Aorta (tissue), 5 donors: ENCODE results near the gene MR1. TPM values are rescaled to one million over a fixed set of nuclear protein-coding genes. Genes with fewer than 3 reads are reported as not detected.

ENCODE experiments used
- ATAC-seq: fragments of 200-7000 bp; cut with Tn5 transposase; one replicate; pipeline ENCODE4 v1.9.1; 2022; ENCODE audit warnings: moderate library complexity; ENCODE audit not compliant: low FRiP score
- DNase-seq, 2 donors: peaks; one replicate each; pipeline ENCODE4 v3.0.0-alpha.2; 2020
- H3K27ac ChIP-seq, 2 donors: one replicate each; pipeline ENCODE4 v1.5.1; 2013; ENCODE audit warnings: low read length in 2 of 2, mild to moderate bottlenecking in 2 of 2, moderate library complexity in 2 of 2, control low read depth in 1 of 2, inconsistent platforms in 1 of 2, low read depth in 1 of 2
- H3K27me3 ChIP-seq, 2 donors: one replicate each; pipeline ENCODE4 v1.6.1; 2013; ENCODE audit warnings: control low read depth in 1 of 2, low read length in 1 of 2, mild to moderate bottlenecking in 1 of 2, moderate library complexity in 1 of 2; ENCODE audit not compliant: insufficient read depth in 2 of 2, control insufficient read depth in 1 of 2
- H3K36me3 ChIP-seq, 2 donors: one replicate each; pipeline ENCODE4 v1.6.1; 2013; ENCODE audit warnings: control low read depth in 1 of 2, low read length in 1 of 2, mild to moderate bottlenecking in 1 of 2; ENCODE audit not compliant: insufficient read depth in 2 of 2, control insufficient read depth in 1 of 2
- H3K4me1 ChIP-seq, 2 donors: one replicate each; pipeline ENCODE4 v1.6.1; 2013; ENCODE audit warnings: low read length in 2 of 2, control low read depth in 1 of 2, mild to moderate bottlenecking in 1 of 2, moderate library complexity in 1 of 2; ENCODE audit not compliant: insufficient read depth in 2 of 2, control insufficient read depth in 1 of 2
- H3K4me3 ChIP-seq, 2 donors: one replicate each; pipeline ENCODE4 v1.5.1; 2013; ENCODE audit warnings: low read length in 2 of 2, control low read depth in 1 of 2, mild to moderate bottlenecking in 1 of 2
- H3K9me3 ChIP-seq: one replicate; pipeline ENCODE4 v1.6.1; 2013; ENCODE audit warnings: mild to moderate bottlenecking, low read length; ENCODE audit not compliant: control insufficient read depth
- WGBS, 2 donors: extraction: QIAGEN DNeasy Blood & Tissue Kit; methylation state at CpG; one replicate each; pipeline ENCODE4 v1.1.7; 2013; 5-methylcytosine and 5-hydroxymethylcytosine counted together
- intact Hi-C, 2 donors: fragments of 100-400 bp; cut with DNase I; formaldehyde crosslinking; loops; one replicate each; pipeline versions ENCODE4 v1.14.2 to v1.15.0; 2022
- polyA plus RNA-seq, 2 donors: library from polyadenylated mRNA; stranded (reverse); fragments of 200-250 nt; gene quantifications; one replicate each; pipeline ENCODE4 v1.2.3, GENCODE V29; 2013
- total RNA-seq, 2 donors: library from RNA; stranded (reverse); fragmentation: NEBNext Ultra II Directional; extraction: Animal tissue kit (Norgen Biotek cat#: 25700); gene quantifications; one replicate each; pipeline ENCODE4 v1.2.1, GENCODE V29; 2021
- donor health status: healthy with polysubstance abuse.
- donor health status: Bipolar disorder and iron deficiency.
- donor health status: DM: no; HTN: no; CAD: no.
- donor health status: DM: no; HTN: no; CAD: no.
- donor health status: DM: yes; HTN: yes; CAD: no.

MR1 gene
- total and polyA plus RNA-seq, 4 donors, result 3.8 to 23.9 (median 18.4) TPM

GRCh38 chr1:181064011-181064623 is 30.3 kb downstream of the MR1 start:
- H3K27ac ChIP-seq, result no peak overlapping the region
- no peaks in the 10 kb centered on the region for H3K27me3 ChIP-seq
- H3K9me3 ChIP-seq, result peaks cover 2% of the 10 kb centered on the region
- peaks cover 0 to 2% of the 10 kb centered on the region in 2 donors for H3K4me1 ChIP-seq
- 69 to 70% methylated on average over 6 of the region's 6 CpGs for WGBS, 2 donors
- no peaks in the 10 kb centered on the region for H3K36me3 ChIP-seq
- H3K4me3 ChIP-seq, result no peak overlapping the region
- intact Hi-C loops, result no loop called here
- no peak for DNase-seq
- no peak for ATAC-seq

- H3K36me3 ChIP-seq, result no peaks in the 10 kb centered on the region
- intact Hi-C loops, result no loop called here
- H3K27ac ChIP-seq, result no peak overlapping the region
- no peak for ATAC-seq
- no peaks in the 10 kb centered on the region for H3K9me3 ChIP-seq
- H3K4me1 ChIP-seq, result peaks cover 0 to 2% of the 10 kb centered on the region in 2 donors
- DNase-seq, result no peak
- WGBS, 2 donors, result 70 to 82% methylated on average over 1 of the region's 1 CpG
- H3K27me3 ChIP-seq, result no peaks in the 10 kb centered on the region
- no peak overlapping the region for H3K4me3 ChIP-seq
These were observed 30.9 kb downstream of the MR1 start for GRCh38 chr1:181064702-181065101.

GRCh38 chr1:181073638-181074037 is 39.9 kb downstream of the MR1 start:
- no peak for DNase-seq
- intact Hi-C loops, result no loop called here
- no peaks in the 10 kb centered on the region for H3K4me1 ChIP-seq
- no peak for ATAC-seq
- 82 to 84% methylated on average over 10 of the region's 10 CpGs for WGBS, 2 donors
- no peaks in the 10 kb centered on the region for H3K27me3 ChIP-seq
- no peaks in the 10 kb centered on the region for H3K9me3 ChIP-seq
- H3K27ac ChIP-seq, result no peak overlapping the region
- H3K36me3 ChIP-seq, result no peaks in the 10 kb centered on the region
- H3K4me3 ChIP-seq, result no peak overlapping the region

GRCh38 chr1:181075766-181076350 is 42.1 kb downstream of the MR1 start:
- H3K9me3 ChIP-seq, result no peaks in the 10 kb centered on the region
- no peaks in the 10 kb centered on the region for H3K4me1 ChIP-seq
- H3K27me3 ChIP-seq, result no peaks in the 10 kb centered on the region
- H3K27ac ChIP-seq, result no peak overlapping the region
- no peaks in the 10 kb centered on the region for H3K36me3 ChIP-seq
- 82 to 83% methylated on average over 5 of the region's 5 CpGs for WGBS, 2 donors
- no peak for ATAC-seq
- DNase-seq, result no peak
- intact Hi-C loops, result no loop called here
- no peak overlapping the region for H3K4me3 ChIP-seq

GRCh38 chr1:181076852-181077251 is 43.1 kb downstream of the MR1 start:
- Histone ChIP-seq H3K36me3 (no peaks in the 10 kb centered on the region), H3K4me1 (no peaks in the 10 kb centered on the region), H3K27me3 (no peaks in the 10 kb centered on the region), H3K4me3 (no peak overlapping the region), H3K9me3 (no peaks in the 10 kb centered on the region), H3K27ac (no peak overlapping the region)
- intact Hi-C loops, result no loop called here
- no peak for ATAC-seq
- 85 to 89% methylated on average over 3 of the region's 3 CpGs for WGBS, 2 donors
- DNase-seq, result no peak

GRCh38 chr1:181077576-181078242 is 43.9 kb downstream of the MR1 start:
- H3K36me3 ChIP-seq, result no peaks in the 10 kb centered on the region
- H3K27me3 ChIP-seq, result no peaks in the 10 kb centered on the region
- H3K27ac ChIP-seq, result no peak overlapping the region
- H3K4me3 ChIP-seq, result no peak overlapping the region
- no peak for ATAC-seq
- DNase-seq, result no peak
- no peaks in the 10 kb centered on the region for H3K4me1 ChIP-seq
- H3K9me3 ChIP-seq, result no peaks in the 10 kb centered on the region
- intact Hi-C loops, result no loop called here
- WGBS, 2 donors, result 54 to 64% methylated on average over 7 of the region's 7 CpGs

- ATAC-seq (no peak), DNase-seq (no peak)
- Histone ChIP-seq H3K27me3 (no peaks in the 10 kb centered on the region), H3K36me3 (no peaks in the 10 kb centered on the region), H3K27ac (no peak overlapping the region), H3K4me1 (no peaks in the 10 kb centered on the region), H3K4me3 (no peak overlapping the region), H3K9me3 (no peaks in the 10 kb centered on the region)
- WGBS, 2 donors, result 66 to 71% methylated on average over 2 of the region's 2 CpGs
- intact Hi-C loops, result no loop called here
These were observed 45.6 kb downstream of the MR1 start for GRCh38 chr1:181079382-181079781.

GRCh38 chr1:181079920-181080319 is 46.1 kb downstream of the MR1 start:
- no peak for DNase-seq
- H3K9me3 ChIP-seq, result no peaks in the 10 kb centered on the region
- no peaks in the 10 kb centered on the region for H3K27me3 ChIP-seq
- H3K27ac ChIP-seq, result no peak overlapping the region
- WGBS, 2 donors, result 51 to 81% methylated on average over 4 of the region's 4 CpGs
- no peaks in the 10 kb centered on the region for H3K4me1 ChIP-seq
- H3K36me3 ChIP-seq, result no peaks in the 10 kb centered on the region
- no peak for ATAC-seq
- intact Hi-C loops, result loop anchor here in 1 of 2 donors (5.0 to 10.0 kb wide), 2 partner anchors 45 to 87 kb away; partner anchors contain the start of gene MR1
- H3K4me3 ChIP-seq, result no peak overlapping the region

- no peak overlapping the region for H3K27ac ChIP-seq
These were observed 46.8 kb downstream of the MR1 start for GRCh38 chr1:181080556-181080955.

More at GRCh38 chr1:181080556-181080955, 46.8 kb downstream of the MR1 start:
- ATAC-seq (no peak), DNase-seq (no peak)
- Histone ChIP-seq H3K4me1 (no peaks in the 10 kb centered on the region), H3K27me3 (no peaks in the 10 kb centered on the region), H3K9me3 (no peaks in the 10 kb centered on the region), H3K36me3 (no peaks in the 10 kb centered on the region), H3K4me3 (no peak overlapping the region)
- WGBS, 2 donors, result 96% methylated on average over 4 of the region's 4 CpGs
- intact Hi-C loops, result loop anchor here in 1 of 2 donors (5.0 to 10.0 kb wide), 2 partner anchors 46 to 87 kb away; partner anchors contain the start of gene MR1
